OCI-LY3 (cell line): ENCODE measurements around the gene CTNNA1.
"Not testable (repeated sequence)": the region's sequence is repeated elsewhere in the genome, so short reads cannot be mapped to it uniquely, and the experiment has no call there.

Source experiments
- H2AFZ ChIP-seq: fragments of 200-600, 300-600 bp; shearing (Covaris generic); 2 replicates; pipeline ENCODE4 v1.6.0; 2014; ENCODE audit warnings: antibody characterized with exemption, low read depth, low read length
- H3K27ac ChIP-seq: fragments of 200-600, 300-600 bp; sonication (generic); 2 replicates; pipeline ENCODE4 v1.5.1; 2014; ENCODE audit warnings: mild to moderate bottlenecking, low read length, moderate library complexity, mixed read lengths
- H3K27me3 ChIP-seq: fragments of 200-600, 300-600 bp; sonication (generic); 2 replicates; pipeline ENCODE4 v1.6.1; 2014; ENCODE audit warnings: low read depth, low read length, mixed read lengths
- H3K36me3 ChIP-seq: fragments of 200-600, 300-600 bp; sonication (generic); replicated peaks from 2 replicates; pipeline ENCODE3; 2014; ENCODE audit warnings: low read depth, low read length, mixed read lengths
- H3K4me1 ChIP-seq: fragments of 300-600, 200-600 bp; sonication (generic); 2 replicates; pipeline ENCODE4 v1.6.1; 2014; ENCODE audit warnings: low read length, mixed read lengths
- H3K4me2 ChIP-seq: fragments of 200-600, 300-600 bp; sonication (generic); 2 replicates; pipeline ENCODE4 v1.6.1; 2014; ENCODE audit warnings: low read length, mixed read lengths
- H3K4me3 ChIP-seq: fragments of 300-600, 200-600 bp; sonication (generic); 2 replicates; pipeline ENCODE4 v1.5.1; 2014; ENCODE audit warnings: antibody characterized with exemption, mild to moderate bottlenecking, low read length, moderate library complexity
- H3K79me2 ChIP-seq: fragments of 300-600, 200-600 bp; shearing (Covaris generic); 2 replicates; pipeline ENCODE4 v1.6.1; 2014; ENCODE audit warnings: mild to moderate bottlenecking, low read length, mixed read lengths
- H3K9ac ChIP-seq: fragments of 300-600, 200-600 bp; shearing (Covaris generic); 2 replicates; pipeline ENCODE4 v1.6.0; 2014; ENCODE audit warnings: mild to moderate bottlenecking, low read length, moderate library complexity
- H3K9me3 ChIP-seq: fragments of 200-600, 300-600 bp; shearing (Covaris generic); 2 replicates; pipeline ENCODE4 v1.6.1; 2014; ENCODE audit warnings: low read length, mixed read lengths; ENCODE audit not compliant: insufficient read depth
- H4K20me1 ChIP-seq: fragments of 200-600, 300-600 bp; sonication (generic); 2 replicates; pipeline ENCODE4 v1.6.1; 2016; ENCODE audit warnings: low read length, mixed read lengths; ENCODE audit not compliant: insufficient read depth
- EZH2phosphoT487 ChIP-seq: fragments of 200-600 bp; shearing (Covaris generic); IDR thresholded peaks from 2 replicates; pipeline ENCODE4 v1.6.1; 2018; ENCODE audit warnings: antibody characterized with exemption, mixed run types, low read depth
- TF ChIP-seq, protein P1 (sequence below): fragments of 200-600, 300-600 bp; sonication (generic); IDR thresholded peaks from 2 replicates; pipeline ENCODE4 v1.5.1; 2014; ENCODE audit warnings: antibody characterized with exemption, low read length, low read depth

The CTNNA1 gene

DNA sequence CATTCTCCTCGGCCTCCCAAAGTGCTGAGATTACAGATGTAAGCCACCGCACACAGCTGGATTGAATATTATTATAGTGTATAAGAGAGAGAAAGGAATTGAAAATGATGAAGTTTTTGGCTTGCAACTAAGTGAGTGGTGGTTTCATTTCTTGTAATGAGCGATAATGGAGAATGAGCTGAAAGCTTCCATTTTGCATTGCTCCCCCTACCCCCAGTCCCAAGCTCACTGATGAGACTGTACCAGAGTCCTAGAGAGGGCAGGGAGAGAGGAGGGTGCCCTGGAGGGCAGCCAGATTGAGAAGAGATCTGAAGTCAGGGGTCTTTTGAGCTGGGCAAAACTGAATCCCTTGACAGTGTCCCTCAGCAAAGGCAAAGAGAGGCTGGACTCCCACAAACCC lies 38.5 kb upstream of the CTNNA1 start:
- Histone ChIP-seq H3K9me3 (no peaks in the 10 kb centered on the region), H3K27ac (no peak overlapping the region), H3K27me3 (no peaks in the 10 kb centered on the region), H3K4me3 (peak overlapping the region; percentile 43), H3K4me1 (peaks cover 18% of the 10 kb centered on the region), H3K79me2 (no peaks in the 10 kb centered on the region), H4K20me1 (no peaks in the 10 kb centered on the region), H3K4me2 (peak overlapping the region; percentile 63), H2AFZ (peak overlapping the region; percentile 86), H3K36me3 (no peaks in the 10 kb centered on the region), H3K9ac (no peak overlapping the region)
- TF ChIP-seq EZH2phosphoT487, result no peak
- TF ChIP-seq, protein P1, sequence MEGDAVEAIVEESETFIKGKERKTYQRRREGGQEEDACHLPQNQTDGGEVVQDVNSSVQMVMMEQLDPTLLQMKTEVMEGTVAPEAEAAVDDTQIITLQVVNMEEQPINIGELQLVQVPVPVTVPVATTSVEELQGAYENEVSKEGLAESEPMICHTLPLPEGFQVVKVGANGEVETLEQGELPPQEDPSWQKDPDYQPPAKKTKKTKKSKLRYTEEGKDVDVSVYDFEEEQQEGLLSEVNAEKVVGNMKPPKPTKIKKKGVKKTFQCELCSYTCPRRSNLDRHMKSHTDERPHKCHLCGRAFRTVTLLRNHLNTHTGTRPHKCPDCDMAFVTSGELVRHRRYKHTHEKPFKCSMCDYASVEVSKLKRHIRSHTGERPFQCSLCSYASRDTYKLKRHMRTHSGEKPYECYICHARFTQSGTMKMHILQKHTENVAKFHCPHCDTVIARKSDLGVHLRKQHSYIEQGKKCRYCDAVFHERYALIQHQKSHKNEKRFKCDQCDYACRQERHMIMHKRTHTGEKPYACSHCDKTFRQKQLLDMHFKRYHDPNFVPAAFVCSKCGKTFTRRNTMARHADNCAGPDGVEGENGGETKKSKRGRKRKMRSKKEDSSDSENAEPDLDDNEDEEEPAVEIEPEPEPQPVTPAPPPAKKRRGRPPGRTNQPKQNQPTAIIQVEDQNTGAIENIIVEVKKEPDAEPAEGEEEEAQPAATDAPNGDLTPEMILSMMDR, result no peak

DNA sequence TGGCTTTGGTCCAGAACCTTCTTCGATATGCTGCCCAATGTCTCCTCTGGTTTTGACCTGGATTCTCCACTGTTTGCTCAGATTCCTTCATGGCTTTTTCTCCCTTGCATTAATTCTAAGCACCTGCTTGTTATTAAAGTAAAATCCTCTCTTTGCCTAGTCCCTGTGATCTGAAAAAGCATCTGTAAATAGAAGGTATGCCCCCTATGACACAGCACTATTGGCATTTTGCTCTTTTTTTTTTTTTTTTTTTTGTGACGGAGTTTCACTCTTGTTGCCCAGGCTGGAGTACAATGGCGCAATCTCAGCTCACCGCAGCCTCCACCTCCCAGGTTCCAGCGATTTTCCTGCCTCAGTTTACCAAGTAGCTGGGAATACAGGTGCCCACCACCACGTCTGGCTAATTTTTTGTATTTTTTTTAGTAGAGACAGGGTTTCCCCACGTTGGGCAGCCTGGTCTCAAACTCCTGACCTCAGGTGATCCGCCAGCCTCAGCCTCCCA lies 37.2 kb upstream of the CTNNA1 start:
- H3K9ac ChIP-seq, H3K27me3 ChIP-seq, H3K4me2 ChIP-seq, H3K36me3 ChIP-seq, H3K4me3 ChIP-seq, H3K9me3 ChIP-seq, H4K20me1 ChIP-seq, H2AFZ ChIP-seq, H3K27ac ChIP-seq, H3K79me2 ChIP-seq: not testable (repeated sequence)
- peaks cover 18% of the 10 kb centered on the region for H3K4me1 ChIP-seq

DNA sequence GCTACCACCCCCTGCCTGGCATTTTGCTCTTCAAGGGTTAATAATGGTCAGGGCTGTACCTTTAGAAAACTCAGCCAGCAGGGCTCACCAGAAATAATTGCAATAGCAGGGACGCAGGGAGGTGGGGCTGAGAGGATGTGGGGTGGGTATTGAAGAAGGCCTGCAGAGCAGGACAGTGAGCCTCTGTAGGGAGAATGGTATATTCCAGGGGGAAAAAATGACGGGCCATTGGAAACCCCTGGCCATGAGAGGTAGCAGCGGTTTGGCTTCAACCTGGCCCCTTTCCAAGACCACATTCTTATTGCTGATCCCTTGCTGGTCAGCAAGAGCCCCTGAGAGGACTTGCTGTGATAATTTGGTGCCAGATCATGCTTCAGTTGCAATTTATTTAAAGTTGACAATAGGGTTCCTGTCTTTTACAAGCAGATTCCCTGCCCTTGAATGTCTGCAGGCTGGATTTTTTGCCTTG lies 36.7 kb upstream of the CTNNA1 start:
- Histone ChIP-seq H3K9me3 (no peaks in the 10 kb centered on the region), H3K4me3 (no peak overlapping the region), H3K79me2 (no peaks in the 10 kb centered on the region), H3K27ac (no peak overlapping the region), H3K4me1 (peaks cover 18% of the 10 kb centered on the region), H3K4me2 (no peak overlapping the region), H3K36me3 (no peaks in the 10 kb centered on the region), H4K20me1 (no peaks in the 10 kb centered on the region), H3K27me3 (no peaks in the 10 kb centered on the region), H3K9ac (no peak overlapping the region), H2AFZ (no peak overlapping the region)
- no peak for TF ChIP-seq EZH2phosphoT487
- TF ChIP-seq, protein P1, result no peak

DNA sequence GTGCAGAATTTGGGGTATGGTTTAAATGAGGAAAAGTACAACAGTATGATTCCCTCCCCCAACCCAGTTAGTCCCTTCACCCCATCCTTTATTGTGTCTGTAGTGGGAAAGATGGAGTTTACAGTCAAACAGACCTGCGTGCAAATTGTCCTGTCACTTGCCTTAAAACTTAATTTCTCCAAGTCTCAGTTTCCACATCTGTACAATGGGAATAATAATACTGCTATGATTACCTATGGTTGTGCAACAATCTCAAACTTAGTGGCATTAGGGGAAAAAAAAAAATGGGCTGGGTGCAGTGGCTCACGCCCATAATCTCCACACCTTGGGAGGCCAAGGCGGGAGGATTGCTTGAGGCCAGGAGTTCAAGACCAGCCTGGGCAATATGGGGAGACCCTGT lies 35.8 kb upstream of the CTNNA1 start:
- TF ChIP-seq, protein P1, result no peak
- TF ChIP-seq EZH2phosphoT487, result no peak
- Histone ChIP-seq H4K20me1 (no peaks in the 10 kb centered on the region), H3K27ac (no peak overlapping the region), H3K27me3 (no peaks in the 10 kb centered on the region), H3K9me3 (no peaks in the 10 kb centered on the region), H2AFZ (no peak overlapping the region), H3K9ac (no peak overlapping the region), H3K79me2 (no peaks in the 10 kb centered on the region), H3K4me2 (no peak overlapping the region), H3K36me3 (no peaks in the 10 kb centered on the region), H3K4me1 (peaks cover 18% of the 10 kb centered on the region), H3K4me3 (no peak overlapping the region)
